HepG2 (cell line): ENCODE results near the gene SLC4A9. TPM values are rescaled to one million over a fixed set of nuclear protein-coding genes. Genes with fewer than 3 reads are reported as not detected.

Experiments
- ATAC-seq: fragments of 200-7000 bp; cut with Tn5 transposase; 3 replicates; pipeline ENCODE4 v1.9.1; 2020; ENCODE audit warnings: mild to moderate bottlenecking, moderate library complexity
- BruUV-seq: library from RNA; stranded (reverse); fragments of 400-500 nt; replicated peaks from 2 replicates; lab custom pipeline; 2021; lab: Mats Ljungman, UMichigan
- CTCF ChIA-PET: fragments of 300-600 bp; formaldehyde crosslinking; extraction: SDS; loops from one replicate; lab custom pipeline; 2021; ENCODE audit warnings: low total read pairs, inconsistent platforms, low intra/inter-chr PET ratio; lab: Yijun Ruan, JAX
- POLR2A ChIA-PET: fragments of 350-600 bp; sonication (Branson Sonifier 250); formaldehyde crosslinking; loops from one replicate; lab custom pipeline; 2020; ENCODE audit warnings: antibody characterized with exemption, inconsistent platforms; lab: Yijun Ruan, JAX
- DNase-seq: peaks from one replicate; pipeline ENCODE4 v3.0.0-alpha.2; 2015; ENCODE audit warnings: low spot score
- FAIRE-seq: peaks from 3 replicates; lab custom pipeline; 2011; peaks lifted over from hg19 to GRCh38; lab: Jason Lieb, UNC
- H2AFZ ChIP-seq: one replicate; pipeline ENCODE4 v1.6.1; 2011; ENCODE audit warnings: low read length, inconsistent platforms
- H3K27ac ChIP-seq: fragments of 300-600 bp; 3 replicates; pipeline ENCODE4 v1.8.0; 2011; ENCODE audit warnings: mixed run types, mild to moderate bottlenecking, mixed read lengths, low read length, inconsistent platforms; ENCODE audit not compliant: insufficient read depth; ENCODE audit errors: extremely low read length
- H3K27me3 ChIP-seq, 2 experiments: fragments of 200-600 bp in 1 of 2; 2 replicates in 1 of 2; 3 replicates in 1 of 2; pipeline versions ENCODE4 v1.6.0 to v1.8.0; 2011; ENCODE audit warnings: low read length in 2 of 2, mild to moderate bottlenecking in 2 of 2, moderate library complexity in 2 of 2, inconsistent platforms in 1 of 2; ENCODE audit not compliant: insufficient read depth in 2 of 2, control insufficient read depth in 1 of 2
- H3K36me3 ChIP-seq, 2 experiments: fragments of 200-600 bp in 1 of 2; replicated peaks in 1 of 2; 2 replicates in 1 of 2; 3 replicates in 1 of 2; pipeline versions ENCODE4 v1.5.1 to v1.8.0; 2011; ENCODE audit warnings: low read length in 2 of 2, inconsistent platforms in 1 of 2; ENCODE audit not compliant: insufficient read depth in 2 of 2, control insufficient read depth in 1 of 2
- H3K4me1 ChIP-seq: 2 replicates; pipeline ENCODE4 v1.5.1; 2012; ENCODE audit warnings: low read length, inconsistent platforms; ENCODE audit not compliant: insufficient read depth
- H3K4me2 ChIP-seq: 2 replicates; pipeline ENCODE4 v1.6.0; 2011; ENCODE audit warnings: low read depth, low read length, inconsistent platforms
- H3K4me3 ChIP-seq, 3 experiments: fragments of 200-600 bp in 1 of 3; sonication (generic), shearing (Covaris generic) in 1 of 3; replicated peaks in 1 of 3; 2 replicates each; pipeline ENCODE4 v1.5.1; 2011 to 2016; ENCODE audit warnings: low read length in 3 of 3, inconsistent platforms in 2 of 3, low read depth in 2 of 3, mild to moderate bottlenecking in 2 of 3, control low read depth in 1 of 3, mixed read lengths in 1 of 3; ENCODE audit not compliant: insufficient read depth in 1 of 3
- H3K79me2 ChIP-seq: one replicate; pipeline ENCODE4 v1.6.1; 2011; ENCODE audit warnings: low read length, inconsistent platforms; ENCODE audit not compliant: insufficient read depth
- H3K9ac ChIP-seq: 2 replicates; pipeline ENCODE4 v1.6.0; 2011; ENCODE audit warnings: mild to moderate bottlenecking, low read depth, low read length, inconsistent platforms; ENCODE audit not compliant: insufficient read depth
- H3K9me3 ChIP-seq: 2 replicates; pipeline ENCODE4 v1.5.1; 2012; ENCODE audit warnings: mild to moderate bottlenecking, low read length
- H4K20me1 ChIP-seq: 2 replicates; pipeline ENCODE4 v1.6.0; 2011; ENCODE audit warnings: inconsistent platforms, mild to moderate bottlenecking, low read length, moderate library complexity; ENCODE audit not compliant: insufficient read depth
- CENPX ChIP-seq: sonication (generic); formaldehyde crosslinking; IDR thresholded peaks from 2 replicates; pipeline ENCODE4 v1.9.0; 2021; ENCODE audit warnings: mild to moderate bottlenecking, missing genetic modification reagents, moderate library complexity
- GLI4 ChIP-seq: sonication (generic); formaldehyde crosslinking; IDR thresholded peaks from 2 replicates; pipeline ENCODE4 v1.5.1; 2020; ENCODE audit warnings: missing genetic modification reagents, mild to moderate bottlenecking, moderate library complexity, borderline replicate concordance
- HES4 ChIP-seq: sonication (generic); formaldehyde crosslinking; IDR thresholded peaks from 2 replicates; pipeline ENCODE4 v1.9.0; 2021; ENCODE audit warnings: mild to moderate bottlenecking, missing genetic modification reagents, borderline replicate concordance
- MBD4 ChIP-seq: IDR thresholded peaks from 2 replicates; pipeline ENCODE4 v1.6.1; 2012; ENCODE audit warnings: low read length, inconsistent platforms, borderline replicate concordance
- MLXIP ChIP-seq: sonication (generic); formaldehyde crosslinking; IDR thresholded peaks from 2 replicates; pipeline ENCODE4 v1.9.0; 2021; ENCODE audit warnings: missing genetic modification reagents, borderline replicate concordance
- MTF2 ChIP-seq: sonication (generic); formaldehyde crosslinking; IDR thresholded peaks from 2 replicates; pipeline ENCODE4 v1.5.0; 2020; ENCODE audit warnings: missing genetic modification reagents, borderline replicate concordance
- NAIF1 ChIP-seq: sonication (generic); formaldehyde crosslinking; IDR thresholded peaks from 2 replicates; pipeline ENCODE4 v1.5.0; 2020; ENCODE audit warnings: mild to moderate bottlenecking, missing genetic modification reagents, borderline replicate concordance
- NCOA5 ChIP-seq: sonication (generic); formaldehyde crosslinking; IDR thresholded peaks from 2 replicates; pipeline ENCODE4 v1.4.0; 2020; ENCODE audit warnings: missing genetic modification reagents
- NFKBIZ ChIP-seq: IDR thresholded peaks from 2 replicates; pipeline ENCODE4 v1.6.1; 2018; ENCODE audit warnings: missing genetic modification reagents, missing compliant biosample characterization
- ZBTB20 ChIP-seq: sonication (generic); formaldehyde crosslinking; IDR thresholded peaks from 2 replicates; pipeline ENCODE4 v1.8.1; 2023; ENCODE audit warnings: missing genetic modification reagents, low read depth, mild to moderate bottlenecking, borderline replicate concordance
- ZNF280D ChIP-seq: sonication (generic); formaldehyde crosslinking; IDR thresholded peaks from 2 replicates; pipeline ENCODE4 v1.5.1; 2020; ENCODE audit warnings: mild to moderate bottlenecking, missing genetic modification reagents
- ZNF451 ChIP-seq: sonication (generic); formaldehyde crosslinking; IDR thresholded peaks from 2 replicates; pipeline ENCODE4 v1.5.0; 2020; ENCODE audit warnings: mild to moderate bottlenecking, missing genetic modification reagents
- ZNF605 ChIP-seq: sonication (generic); formaldehyde crosslinking; IDR thresholded peaks from 2 replicates; pipeline ENCODE4 v1.8.0; 2022; ENCODE audit warnings: mild to moderate bottlenecking, missing genetic modification reagents
- ZSCAN31 ChIP-seq: sonication (generic); formaldehyde crosslinking; IDR thresholded peaks from 2 replicates; pipeline ENCODE4 v1.5.0; 2020; ENCODE audit warnings: low read depth, mild to moderate bottlenecking, missing genetic modification reagents
- WGBS: methylation state at CpG from one replicate; pipeline ENCODE4 v1.1.6; 2017; ENCODE audit warnings: low lambda C conversion rate; 5-methylcytosine and 5-hydroxymethylcytosine counted together
- in situ Hi-C: cut with HindIII; loops from 2 replicates; pipeline ENCODE4 v1.10.0; 2017; ENCODE audit warnings: low pct_unique_long_range_greater_than_20kb; ENCODE audit not compliant: extremely low pct_ligation_motif_present
- intact Hi-C: fragments of 100-400 bp; cut with micrococcal nuclease; formaldehyde crosslinking; loops from one replicate; pipeline ENCODE4 v1.10.0; 2022; ENCODE audit not compliant: unreplicated experiment
- polyA plus RNA-seq, 8 experiments: library from polyadenylated mRNA; depleted of rRNA in 3 of 8; stranded (reverse) in 7 of 8; unstranded in 1 of 8; fragments of >200 nt; fragmentation: Illumina TruSeq in 4 of 8; extraction: Trizol in 4 of 8; gene quantifications; 2 replicates each; pipeline versions ENCODE4 v1.2.1 to v1.2.3, GENCODE V29; 2011 to 2016; ENCODE audit warnings: low read depth in 4 of 8, missing spikeins in 1 of 8, mixed read lengths in 1 of 8; ENCODE audit not compliant: insufficient read depth in 1 of 8
- total RNA-seq, 5 experiments: library from RNA; depleted of rRNA; stranded (reverse); fragments of >200 nt; fragmentation: Illumina TruSeq; extraction: Trizol; gene quantifications; 2 replicates each; pipeline ENCODE4 v1.2.3, GENCODE V29; 2016; ENCODE audit warnings: low read depth in 1 of 5

Gene SLC4A9
- total and polyA plus RNA-seq, 2 of the 13 experiments (the other 11 are each of a cell fraction or from before 2014, with no cell fraction given): not detected

GRCh38 chr5:140341591-140341990, 18.4 kb upstream of the SLC4A9 start:
- H2AFZ ChIP-seq: no peak overlapping the region
- POLR2A ChIA-PET: no interaction called here
- CTCF ChIA-PET: no interaction called here
- no peaks in the 10 kb centered on the region for H4K20me1 ChIP-seq
- ATAC-seq (no peak), DNase-seq (no peak), FAIRE-seq (no peak)
- no peak overlapping the region for H3K4me3 ChIP-seq
- H3K79me2 ChIP-seq: no peaks in the 10 kb centered on the region
- H3K9me3 ChIP-seq: no peaks in the 10 kb centered on the region
- H3K4me1 ChIP-seq: peaks cover 33% of the 10 kb centered on the region
- in situ Hi-C loops: no loop called here
- no peaks in the 10 kb centered on the region for H3K27me3 ChIP-seq
- no peak overlapping the region for H3K27ac ChIP-seq
- intact Hi-C loops: no loop called here
- H3K4me2 ChIP-seq: no peak overlapping the region
- H3K36me3 ChIP-seq: peaks cover 0 to 3% of the 10 kb centered on the region in 2 experiments; a peak in 4 of 5 replicates
- no TSS peak for BruUV-seq
- no CpG with 5 or more reads among the region's 5 CpGs for whole genome bisulfite sequencing
- TF ChIP-seq ZNF605 (CRISPR knock-in tag): no peak
- no peak for TF ChIP-seq GLI4
- no peak for TF ChIP-seq MBD4
- TF ChIP-seq CENPX (CRISPR knock-in tag): no peak
- TF ChIP-seq ZSCAN31 (CRISPR knock-in tag): no peak
- TF ChIP-seq NCOA5 (CRISPR knock-in tag): no peak
- no peak for TF ChIP-seq ZNF451 (CRISPR knock-in tag)
- TF ChIP-seq NAIF1 (CRISPR knock-in tag): no peak
- TF ChIP-seq NFKBIZ (CRISPR knock-in tag): no peak
- no peak overlapping the region for H3K9ac ChIP-seq

GRCh38 chr5:140342287-140342686, 17.7 kb upstream of the SLC4A9 start:
- WGBS: 81% methylated on average over 6 of the region's 6 CpGs
- CTCF ChIA-PET: no interaction called here
- H3K27ac ChIP-seq: no peak overlapping the region
- no peaks in the 10 kb centered on the region for H3K9me3 ChIP-seq
- no peak overlapping the region for H3K4me2 ChIP-seq
- BruUV-seq: no TSS peak
- H3K79me2 ChIP-seq: no peaks in the 10 kb centered on the region
- intact Hi-C loops: no loop called here
- in situ Hi-C loops: no loop called here
- H3K9ac ChIP-seq: no peak overlapping the region
- ATAC-seq (no peak), DNase-seq (no peak), FAIRE-seq (no peak)
- no peak for TF ChIP-seq HES4 (CRISPR knock-in tag)
- no peak for TF ChIP-seq MLXIP (CRISPR knock-in tag)
- no peak for TF ChIP-seq MTF2
- TF ChIP-seq ZBTB20: no peak
- TF ChIP-seq ZNF280D: no peak
- H2AFZ ChIP-seq: no peak overlapping the region
- H3K27me3 ChIP-seq: no peaks in the 10 kb centered on the region
- H3K36me3 ChIP-seq: peaks cover 0 to 3% of the 10 kb centered on the region in 2 experiments; a peak in 4 of 5 replicates
- no peak overlapping the region for H3K4me3 ChIP-seq
- POLR2A ChIA-PET: no interaction called here
- H4K20me1 ChIP-seq: no peaks in the 10 kb centered on the region
- peaks cover 31% of the 10 kb centered on the region for H3K4me1 ChIP-seq
